ENCODE measurements around the gene RIMBP2.

RIMBP2 gene

GRCh38 chr12:130457215-130457614, 258.9 kb downstream of the RIMBP2 start:
- H3K4me3 ChIP-seq (ENCODE audit: low read length): no peak overlapping the region
- no peak overlapping the region for H2BK15ac ChIP-seq (replicated peaks; ENCODE audit: low read depth)
- no peak overlapping the region for H4K8ac ChIP-seq (ENCODE audit: low read depth, low read length)
- H3K4me1 ChIP-seq (ENCODE audit: control insufficient read depth, low read depth, low read length): no peaks in the 10 kb centered on the region
- no peak for DNase-seq
- no peaks in the 10 kb centered on the region for H3K27me3 ChIP-seq (ENCODE audit: insufficient read depth, low read length, poor library complexity)
- no peaks in the 10 kb centered on the region for H3K36me3 ChIP-seq (ENCODE audit: control insufficient read depth, insufficient read depth, low read length)
- H3K27ac ChIP-seq (ENCODE audit: low read depth, low read length): no peak overlapping the region
- no peaks in the 10 kb centered on the region for H3K79me2 ChIP-seq (ENCODE audit: control insufficient read depth, insufficient read depth, low read length)
- H3K56ac ChIP-seq (ENCODE audit: low read length): no peak overlapping the region
- H3K23ac ChIP-seq (ENCODE audit: low read length): no peak overlapping the region
- H2BK120ac ChIP-seq (ENCODE audit: low read depth, low read length): no peak overlapping the region
- H3K79me1 ChIP-seq (ENCODE audit: low read length): no peaks in the 10 kb centered on the region
- H2BK5ac ChIP-seq (ENCODE audit: low read length): no peak overlapping the region
- no peak overlapping the region for H2AK5ac ChIP-seq (ENCODE audit: low read length)
- H3K9ac ChIP-seq (ENCODE audit: low read length): no peak overlapping the region
- no peak overlapping the region for H3K18ac ChIP-seq (ENCODE audit: low read length)
- no peak overlapping the region for H3K4me2 ChIP-seq (ENCODE audit: low read length)
- H4K5ac ChIP-seq (ENCODE audit: low read length): no peak overlapping the region
- no peak overlapping the region for H3K4ac ChIP-seq (ENCODE audit: low read depth, low read length)
- no CpG with 5 or more reads among the region's 9 CpGs for WGBS (ENCODE audit: extremely low coverage, insufficient coverage, low lambda C conversion rate)

GRCh38 chr12:130456375-130457199, 259.5 kb downstream of the RIMBP2 start:
- no CpG with 5 or more reads among the region's 28 CpGs for WGBS (ENCODE audit: extremely low coverage, insufficient coverage, low lambda C conversion rate)

GRCh38 chr12:130455161-130455560, 260.9 kb downstream of the RIMBP2 start:
- no CpG with 5 or more reads among the region's 19 CpGs for WGBS (ENCODE audit: extremely low coverage, insufficient coverage, low lambda C conversion rate)

More at GRCh38 chr12:130456375-130457199, 259.5 kb downstream of the RIMBP2 start:
- Histone ChIP-seq H3K4me3 (ENCODE audit: low read length) (no peak overlapping the region), H2AK5ac (ENCODE audit: low read length) (no peak overlapping the region), H2BK120ac (ENCODE audit: low read depth, low read length) (no peak overlapping the region), H2BK15ac (replicated peaks; ENCODE audit: low read depth) (no peak overlapping the region), H3K9ac (ENCODE audit: low read length) (no peak overlapping the region), H3K79me2 (ENCODE audit: control insufficient read depth, insufficient read depth, low read length) (no peaks in the 10 kb centered on the region), H3K23ac (ENCODE audit: low read length) (no peak overlapping the region), H4K5ac (ENCODE audit: low read length) (no peak overlapping the region), H3K56ac (ENCODE audit: low read length) (no peak overlapping the region), H3K79me1 (ENCODE audit: low read length) (no peaks in the 10 kb centered on the region), H3K27ac (ENCODE audit: low read depth, low read length) (no peak overlapping the region), H3K4me2 (ENCODE audit: low read length) (no peak overlapping the region), H2BK5ac (ENCODE audit: low read length) (no peak overlapping the region), H3K27me3 (ENCODE audit: insufficient read depth, low read length, poor library complexity) (no peaks in the 10 kb centered on the region), H4K8ac (ENCODE audit: low read depth, low read length) (no peak overlapping the region), H3K4ac (ENCODE audit: low read depth, low read length) (no peak overlapping the region), H3K36me3 (ENCODE audit: control insufficient read depth, insufficient read depth, low read length) (no peaks in the 10 kb centered on the region), H3K18ac (ENCODE audit: low read length) (no peak overlapping the region), H3K4me1 (ENCODE audit: control insufficient read depth, low read depth, low read length) (no peaks in the 10 kb centered on the region)
- no peak for DNase-seq

DNA sequence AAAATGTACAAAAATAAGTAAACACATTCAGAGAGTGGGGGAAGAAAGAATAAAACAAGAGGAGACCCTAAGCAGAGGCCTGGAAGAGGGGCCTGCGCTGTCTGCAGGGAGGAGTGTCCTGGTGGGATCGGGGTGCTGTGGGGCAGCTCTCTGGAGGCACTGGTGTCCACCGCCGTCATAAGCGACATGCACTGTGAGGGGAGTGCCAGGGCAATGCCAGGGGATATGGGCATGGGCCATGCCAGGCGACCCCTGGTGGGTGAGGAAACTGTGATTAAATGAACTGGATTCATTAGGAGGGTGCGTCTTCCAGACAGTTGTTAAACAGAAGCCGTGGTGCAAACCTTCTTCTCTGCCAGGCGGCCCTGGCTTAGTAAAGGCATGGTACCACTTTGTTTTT, 261.8 kb downstream of the RIMBP2 start:
- no CpG with 5 or more reads among the region's 9 CpGs for WGBS (ENCODE audit: extremely low coverage, insufficient coverage, low lambda C conversion rate)

More at GRCh38 chr12:130455161-130455560, 260.9 kb downstream of the RIMBP2 start:
- DNase-seq: no peak
- no peaks in the 10 kb centered on the region for H3K36me3 ChIP-seq (ENCODE audit: control insufficient read depth, insufficient read depth, low read length)
- H3K9ac ChIP-seq (ENCODE audit: low read length): no peak overlapping the region
- no peak overlapping the region for H2BK120ac ChIP-seq (ENCODE audit: low read depth, low read length)
- no peaks in the 10 kb centered on the region for H3K79me2 ChIP-seq (ENCODE audit: control insufficient read depth, insufficient read depth, low read length)
- no peak overlapping the region for H2BK15ac ChIP-seq (replicated peaks; ENCODE audit: low read depth)
- H3K4ac ChIP-seq (ENCODE audit: low read depth, low read length): no peak overlapping the region
- H2AK5ac ChIP-seq (ENCODE audit: low read length): no peak overlapping the region
- no peak overlapping the region for H4K5ac ChIP-seq (ENCODE audit: low read length)
- no peak overlapping the region for H3K4me2 ChIP-seq (ENCODE audit: low read length)
- H3K4me1 ChIP-seq (ENCODE audit: control insufficient read depth, low read depth, low read length): no peaks in the 10 kb centered on the region
- no peaks in the 10 kb centered on the region for H3K27me3 ChIP-seq (ENCODE audit: insufficient read depth, low read length, poor library complexity)
- H3K23ac ChIP-seq (ENCODE audit: low read length): no peak overlapping the region
- H3K79me1 ChIP-seq (ENCODE audit: low read length): no peaks in the 10 kb centered on the region
- no peak overlapping the region for H3K18ac ChIP-seq (ENCODE audit: low read length)
- H3K4me3 ChIP-seq (ENCODE audit: low read length): no peak overlapping the region
- no peak overlapping the region for H2BK5ac ChIP-seq (ENCODE audit: low read length)
- H3K27ac ChIP-seq (ENCODE audit: low read depth, low read length): no peak overlapping the region
- no peak overlapping the region for H4K8ac ChIP-seq (ENCODE audit: low read depth, low read length)
- no peak overlapping the region for H3K56ac ChIP-seq (ENCODE audit: low read length)

GRCh38 chr12:130452546-130452945, 263.6 kb downstream of the RIMBP2 start:
- no peak overlapping the region for H3K9ac ChIP-seq (ENCODE audit: low read length)
- H3K4ac ChIP-seq (ENCODE audit: low read depth, low read length): no peak overlapping the region
- no peaks in the 10 kb centered on the region for H3K4me1 ChIP-seq (ENCODE audit: control insufficient read depth, low read depth, low read length)
- H3K18ac ChIP-seq (ENCODE audit: low read length): no peak overlapping the region
- no peak overlapping the region for H3K56ac ChIP-seq (ENCODE audit: low read length)
- no peak overlapping the region for H3K4me3 ChIP-seq (ENCODE audit: low read length)
- no peak overlapping the region for H2BK5ac ChIP-seq (ENCODE audit: low read length)
- H4K8ac ChIP-seq (ENCODE audit: low read depth, low read length): no peak overlapping the region
- WGBS (ENCODE audit: extremely low coverage, insufficient coverage, low lambda C conversion rate): no CpG with 5 or more reads among the region's 10 CpGs
- no peak overlapping the region for H3K27ac ChIP-seq (ENCODE audit: low read depth, low read length)
- H2BK120ac ChIP-seq (ENCODE audit: low read depth, low read length): no peak overlapping the region
- H3K27me3 ChIP-seq (ENCODE audit: insufficient read depth, low read length, poor library complexity): no peaks in the 10 kb centered on the region
- H3K79me2 ChIP-seq (ENCODE audit: control insufficient read depth, insufficient read depth, low read length): no peaks in the 10 kb centered on the region
- H3K23ac ChIP-seq (ENCODE audit: low read length): no peak overlapping the region
- no peak for DNase-seq
- no peaks in the 10 kb centered on the region for H3K79me1 ChIP-seq (ENCODE audit: low read length)
- no peaks in the 10 kb centered on the region for H3K36me3 ChIP-seq (ENCODE audit: control insufficient read depth, insufficient read depth, low read length)
- no peak overlapping the region for H2BK15ac ChIP-seq (replicated peaks; ENCODE audit: low read depth)
- no peak overlapping the region for H2AK5ac ChIP-seq (ENCODE audit: low read length)
- no peak overlapping the region for H4K5ac ChIP-seq (ENCODE audit: low read length)
- H3K4me2 ChIP-seq (ENCODE audit: low read length): no peak overlapping the region

More for the DNA sequence above, 261.8 kb downstream of the RIMBP2 start:
- H2BK120ac ChIP-seq (ENCODE audit: low read depth, low read length): no peak overlapping the region
- H3K4me3 ChIP-seq (ENCODE audit: low read length): no peak overlapping the region
- no peak overlapping the region for H3K18ac ChIP-seq (ENCODE audit: low read length)
- DNase-seq: no peak
- H3K4ac ChIP-seq (ENCODE audit: low read depth, low read length): no peak overlapping the region
- no peaks in the 10 kb centered on the region for H3K36me3 ChIP-seq (ENCODE audit: control insufficient read depth, insufficient read depth, low read length)
- no peak overlapping the region for H3K4me2 ChIP-seq (ENCODE audit: low read length)
- no peak overlapping the region for H4K8ac ChIP-seq (ENCODE audit: low read depth, low read length)
- no peak overlapping the region for H4K5ac ChIP-seq (ENCODE audit: low read length)
- H2AK5ac ChIP-seq (ENCODE audit: low read length): no peak overlapping the region
- H3K79me1 ChIP-seq (ENCODE audit: low read length): no peaks in the 10 kb centered on the region
- H3K56ac ChIP-seq (ENCODE audit: low read length): no peak overlapping the region
- no peaks in the 10 kb centered on the region for H3K4me1 ChIP-seq (ENCODE audit: control insufficient read depth, low read depth, low read length)
- no peak overlapping the region for H2BK5ac ChIP-seq (ENCODE audit: low read length)
- H3K23ac ChIP-seq (ENCODE audit: low read length): no peak overlapping the region
- no peak overlapping the region for H2BK15ac ChIP-seq (replicated peaks; ENCODE audit: low read depth)
- no peak overlapping the region for H3K27ac ChIP-seq (ENCODE audit: low read depth, low read length)
- no peak overlapping the region for H3K9ac ChIP-seq (ENCODE audit: low read length)
- H3K79me2 ChIP-seq (ENCODE audit: control insufficient read depth, insufficient read depth, low read length): no peaks in the 10 kb centered on the region
- H3K27me3 ChIP-seq (ENCODE audit: insufficient read depth, low read length, poor library complexity): no peaks in the 10 kb centered on the region

Measured in mesendoderm (in vitro differentiated cells).